Measurements from ENCODE around the gene POTEJ. TPM values are rescaled to one million over a fixed set of nuclear protein-coding genes. Genes with fewer than 3 reads are reported as not detected.
"Not testable (repeated sequence)": the region's sequence is repeated elsewhere in the genome, so short reads cannot be mapped to it uniquely, and the experiment has no call there.

Gene POTEJ
- total RNA-seq, 1 experiment from 2014 or later, result 0.06 TPM

- DNase-seq; H3K4me3 ChIP-seq; H3K9me3 ChIP-seq (replicated peaks); H3K36me3 ChIP-seq; H3K4me1 ChIP-seq; H3K27me3 ChIP-seq; H3K27ac ChIP-seq: not testable (repeated sequence)
These were observed 54.4 kb downstream of the POTEJ start for GRCh38 chr2:130665596-130665995.

- H3K4me1 ChIP-seq; H3K27me3 ChIP-seq; H3K9me3 ChIP-seq (replicated peaks); H3K27ac ChIP-seq; H3K36me3 ChIP-seq; H3K4me3 ChIP-seq; DNase-seq: not testable (repeated sequence)
These were observed 56.3 kb downstream of the POTEJ start for GRCh38 chr2:130667516-130667915.

GRCh38 chr2:130670026-130670745 is 58.9 kb downstream of the POTEJ start:
- not testable (repeated sequence) for H3K4me1 ChIP-seq; DNase-seq; H3K9me3 ChIP-seq (replicated peaks); H3K36me3 ChIP-seq; H3K27ac ChIP-seq; H3K4me3 ChIP-seq; H3K27me3 ChIP-seq

- not testable (repeated sequence) for DNase-seq; H3K27ac ChIP-seq; H3K27me3 ChIP-seq; H3K4me3 ChIP-seq; H3K9me3 ChIP-seq (replicated peaks); H3K4me1 ChIP-seq; H3K36me3 ChIP-seq
These were observed 81.0 kb downstream of the POTEJ start for GRCh38 chr2:130692041-130692770.

GRCh38 chr2:130693474-130693873 is 82.2 kb downstream of the POTEJ start:
- not testable (repeated sequence) for H3K27ac ChIP-seq; H3K9me3 ChIP-seq (replicated peaks); DNase-seq; H3K4me3 ChIP-seq; H3K4me1 ChIP-seq; H3K36me3 ChIP-seq; H3K27me3 ChIP-seq

- not testable (repeated sequence) for H3K9me3 ChIP-seq (replicated peaks); H3K36me3 ChIP-seq; H3K27me3 ChIP-seq; H3K4me1 ChIP-seq; DNase-seq; H3K4me3 ChIP-seq; H3K27ac ChIP-seq
These were observed 92.0 kb downstream of the POTEJ start for GRCh38 chr2:130703250-130703649.

Other genes starting within 250 kb of the POTEJ start
- gene POTEI, start 102.1 kb upstream of the POTEJ start, total RNA-seq (2014; rRNA removed; shearing (Covaris generic)), result 0.25 and 0.47 TPM in 2 replicates
- not detected in 2 replicates for gene CFC1B, start 90.2 kb upstream of the POTEJ start, total RNA-seq (2014; rRNA removed; shearing (Covaris generic))
- not detected in 2 replicates for gene CFC1, start 11.9 kb upstream of the POTEJ start, total RNA-seq (2014; rRNA removed; shearing (Covaris generic))
- not detected in 2 replicates for gene GPR148, start 117.6 kb downstream of the POTEJ start, total RNA-seq (2014; rRNA removed; shearing (Covaris generic))
- not detected in 2 replicates for gene AMER3, start 144.1 kb downstream of the POTEJ start, total RNA-seq (2014; rRNA removed; shearing (Covaris generic))
- gene ARHGEF4, start 225.5 kb downstream of the POTEJ start, total RNA-seq (2014; rRNA removed; shearing (Covaris generic)), result 0.06 TPM in 1 of 2 replicates, not detected in the other